Measurements from ENCODE around the gene BICD1. TPM values are rescaled to one million over a fixed set of nuclear protein-coding genes. Genes with fewer than 3 reads are reported as not detected.

Gene BICD1
- total and polyA plus RNA-seq, 2 of the 13 experiments (the other 11 are each of a cell fraction or from before 2014, with no cell fraction given): 4.5 to 5.2 TPM

- H3K4me3 ChIP-seq (replicated peaks in 1 of 3; ENCODE audit: insufficient read depth in 1 of 3, low read depth in 2 of 3, low read length in 3 of 3): no peak overlapping the region
- ChIA-PET CTCF (ENCODE audit: low intra/inter-chr PET ratio, low total read pairs) (no interaction called here), POLR2A (no interaction called here)
- H3K36me3 ChIP-seq (replicated peaks in 1 of 2; ENCODE audit: control insufficient read depth in 1 of 2, insufficient read depth in 2 of 2, low read length in 2 of 2): no peaks in the 10 kb centered on the region
- no peaks in the 10 kb centered on the region for H3K27me3 ChIP-seq (ENCODE audit: control insufficient read depth in 1 of 2, insufficient read depth in 2 of 2, low read length in 2 of 2)
- no peak overlapping the region for H3K9ac ChIP-seq (ENCODE audit: insufficient read depth, low read depth, low read length)
- H3K4me2 ChIP-seq (ENCODE audit: low read depth, low read length): no peak overlapping the region
- in situ Hi-C loops (cut with HindIII; ENCODE audit: extremely low pct_ligation_motif_present, low pct_unique_long_range_greater_than_20kb) (no loop called here), intact Hi-C loops (cut with micrococcal nuclease; ENCODE audit: unreplicated experiment) (no loop called here)
- no peaks in the 10 kb centered on the region for H4K20me1 ChIP-seq (ENCODE audit: insufficient read depth, low read length)
- no peak overlapping the region for H2AFZ ChIP-seq (ENCODE audit: low read length)
- WGBS (ENCODE audit: low lambda C conversion rate): 74% methylated on average over 1 of the region's 1 CpG
- DNase-seq (ENCODE audit: low spot score): no peak
- BruUV-seq (replicated peaks): no TSS peak
- H3K79me2 ChIP-seq (ENCODE audit: insufficient read depth, low read length): no peaks in the 10 kb centered on the region
- no peak overlapping the region for H3K27ac ChIP-seq (ENCODE audit: extremely low read length, insufficient read depth, low read length)
- ATAC-seq: no peak
- no peaks in the 10 kb centered on the region for H3K9me3 ChIP-seq (ENCODE audit: low read length)
- H3K4me1 ChIP-seq (ENCODE audit: insufficient read depth, low read length): 0 out of 2 replicates have a peak, but pooled peaks cover under 1% of the 10 kb centered on the region
- TF ChIP-seq ZBTB38 (CRISPR knock-in tag; IDR thresholded peaks at IDR 0.05): no peak
- no peak for TF ChIP-seq MXD1 (CRISPR knock-in tag; IDR thresholded peaks at IDR 0.05)
- peak; percentile 27 to 44; a peak in 2 of 4 replicates for TF ChIP-seq MAFK (conservative IDR thresholded peaks at IDR 0.05 in 1 of 2, IDR thresholded peaks at IDR 0.05 in 1 of 2; ENCODE audit: low read length in 2 of 2)
- peak; percentile 28; the same call in 1 of the 2 replicates for TF ChIP-seq MAFF (IDR thresholded peaks at IDR 0.05; ENCODE audit: low read depth, low read length)
- no peak for FAIRE-seq
Measured at GRCh38 chr12:32353540-32353939, 246.9 kb downstream of the BICD1 start.

- POLR2A ChIA-PET: no interaction called here
- no peak overlapping the region for H3K27ac ChIP-seq (ENCODE audit: extremely low read length, insufficient read depth, low read length)
- WGBS (ENCODE audit: low lambda C conversion rate): 69% methylated on average over 8 of the region's 8 CpGs
- no peak overlapping the region for H2AFZ ChIP-seq (ENCODE audit: low read length)
- FAIRE-seq (no peak), DNase-seq (ENCODE audit: low spot score) (no peak), ATAC-seq (no peak)
- H3K4me1 ChIP-seq (ENCODE audit: insufficient read depth, low read length): 0 out of 2 replicates have a peak, but pooled peaks cover 7% of the 10 kb centered on the region
- no peak overlapping the region for H3K9ac ChIP-seq (ENCODE audit: insufficient read depth, low read depth, low read length)
- H3K79me2 ChIP-seq (ENCODE audit: insufficient read depth, low read length): no peaks in the 10 kb centered on the region
- no peaks in the 10 kb centered on the region for H4K20me1 ChIP-seq (ENCODE audit: insufficient read depth, low read length)
- CTCF ChIA-PET (ENCODE audit: low intra/inter-chr PET ratio, low total read pairs): no interaction called here
- intact Hi-C loops (cut with micrococcal nuclease; ENCODE audit: unreplicated experiment) (no loop called here), in situ Hi-C loops (cut with HindIII; ENCODE audit: extremely low pct_ligation_motif_present, low pct_unique_long_range_greater_than_20kb) (no loop called here)
- no peaks in the 10 kb centered on the region for H3K9me3 ChIP-seq (ENCODE audit: low read length)
- no TSS peak for BruUV-seq (replicated peaks)
- H3K27me3 ChIP-seq (ENCODE audit: control insufficient read depth in 1 of 2, insufficient read depth in 2 of 2, low read length in 2 of 2): no peaks in the 10 kb centered on the region
- TF ChIP-seq HNRNPL (IDR thresholded peaks at IDR 0.05; ENCODE audit: low read depth, low read length) (no peak), ZMYM3 (CRISPR knock-in tag; IDR thresholded peaks at IDR 0.05) (0 out of 2 replicates have a peak, but pooled peaks have one; percentile 17), ZNF629 (CRISPR knock-in tag; conservative IDR thresholded peaks at IDR 0.05) (peak; percentile 80)
- H3K4me3 ChIP-seq (replicated peaks in 1 of 3; ENCODE audit: insufficient read depth in 1 of 3, low read depth in 2 of 3, low read length in 3 of 3): no peak overlapping the region
- H3K4me2 ChIP-seq (ENCODE audit: low read depth, low read length): no peak overlapping the region
- no peaks in the 10 kb centered on the region for H3K36me3 ChIP-seq (replicated peaks in 1 of 2; ENCODE audit: control insufficient read depth in 1 of 2, insufficient read depth in 2 of 2, low read length in 2 of 2)
Measured at GRCh38 chr12:32357601-32358249, 251.1 kb downstream of the BICD1 start.

Measured in HepG2 (cell line).